Lung (tissue), 12 donors: ENCODE results near the gene XRCC4. TPM values are rescaled to one million over a fixed set of nuclear protein-coding genes. Genes with fewer than 3 reads are reported as not detected.

Experiments used
- ATAC-seq: fragments of 200-7000 bp; cut with Tn5 transposase; one replicate; pipeline ENCODE4 v1.9.1; 2020; ENCODE audit warnings: moderate number of reproducible peaks; ENCODE audit not compliant: insufficient read depth, low FRiP score
- DNase-seq, 3 donors: peaks; one replicate each; pipeline ENCODE4 v3.0.0-alpha.2; 2013 to 2017
- H3K27ac ChIP-seq, 2 donors: one replicate each; pipeline ENCODE4 v1.5.1; 2013; ENCODE audit warnings: mild to moderate bottlenecking in 2 of 2, moderate library complexity in 2 of 2, control low read depth in 1 of 2, inconsistent platforms in 1 of 2, low read depth in 1 of 2, low read length in 1 of 2
- H3K27me3 ChIP-seq, 3 donors: one replicate each; pipeline ENCODE4 v1.5.1; 2013; ENCODE audit warnings: low read length in 2 of 3; ENCODE audit not compliant: control insufficient read depth in 3 of 3, insufficient read depth in 3 of 3
- H3K36me3 ChIP-seq, 4 donors: one replicate each; pipeline ENCODE4 v1.5.1; 2013; ENCODE audit warnings: low read length in 4 of 4, mild to moderate bottlenecking in 1 of 4, moderate library complexity in 1 of 4; ENCODE audit not compliant: control insufficient read depth in 4 of 4, insufficient read depth in 4 of 4
- H3K4me1 ChIP-seq, 5 donors: one replicate each; pipeline ENCODE4 v1.5.1; 2013; ENCODE audit warnings: low read length in 5 of 5, mild to moderate bottlenecking in 2 of 5, moderate library complexity in 1 of 5; ENCODE audit not compliant: control insufficient read depth in 5 of 5, insufficient read depth in 5 of 5
- H3K4me3 ChIP-seq: one replicate; pipeline ENCODE4 v1.5.1; 2013; ENCODE audit warnings: mild to moderate bottlenecking, control low read depth, moderate library complexity
- H3K9ac ChIP-seq, 2 donors: one replicate each; pipeline ENCODE4 v1.5.1; 2013; ENCODE audit warnings: low read length in 2 of 2, control low read depth in 1 of 2; ENCODE audit not compliant: insufficient read depth in 1 of 2
- H3K9me3 ChIP-seq, 4 donors: one replicate each; pipeline ENCODE4 v1.5.1; 2013; ENCODE audit warnings: low read length in 3 of 4, mild to moderate bottlenecking in 1 of 4, moderate library complexity in 1 of 4; ENCODE audit not compliant: control insufficient read depth in 4 of 4, insufficient read depth in 3 of 4
- CTCF ChIP-seq: IDR thresholded peaks from 2 replicates; pipeline ENCODE4 v1.5.1; 2012; ENCODE audit warnings: mild to moderate bottlenecking; ENCODE audit errors: control extremely low read depth, extremely low read depth
- WGBS, 2 donors: extraction: QIAGEN DNeasy Blood & Tissue Kit; methylation state at CpG; one replicate each; pipeline ENCODE4 v1.1.7; 2013; 5-methylcytosine and 5-hydroxymethylcytosine counted together
- polyA plus RNA-seq, 2 donors: library from polyadenylated mRNA; stranded (reverse); fragments of 200-250 nt; gene quantifications; one replicate each; pipeline ENCODE4 v1.2.1, GENCODE V29; 2013
- total RNA-seq, 2 donors: library from RNA; depleted of rRNA in 1 of 2; stranded (reverse); fragments of >200 nt in 1 of 2; gene quantifications; one replicate each; pipeline ENCODE4 v1.2.1, GENCODE V29; 2014 to 2021
- donor health status: control.
- donor health status: control.
- donor health status: Bipolar disorder and iron deficiency.
- donor health status: healthy.
- donor health status: DM: yes; HTN: yes; CAD: no.

The XRCC4 gene
- total and polyA plus RNA-seq, 4 donors = 3.8 to 10.7 (median 8.4) TPM

GRCh38 chr5:83392766-83393503 is 315.6 kb downstream of the XRCC4 start:
- WGBS, 2 donors = 91 to 94% methylated on average over 9 of the region's 9 CpGs
- no peak overlapping the region for H3K9ac ChIP-seq

GRCh38 chr5:83393504-83393866 is 316.1 kb downstream of the XRCC4 start:
- no peak for ATAC-seq
- no peak for TF ChIP-seq CTCF
- Histone ChIP-seq H3K27me3 (no peaks in the 10 kb centered on the region), H3K4me3 (no peak overlapping the region), H3K9me3 (no peaks in the 10 kb centered on the region), H3K36me3 (no peaks in the 10 kb centered on the region), H3K4me1 (peaks cover 0 to 10% (median 0%) of the 10 kb centered on the region in 5 donors), H3K9ac (no peak overlapping the region), H3K27ac (no peak overlapping the region)
- WGBS, 2 donors = 96 to 100% methylated on average over 1 of the region's 1 CpG
- DNase-seq = no peak

More at GRCh38 chr5:83392766-83393503, 315.6 kb downstream of the XRCC4 start:
- no peak for ATAC-seq
- DNase-seq = no peak
- no peak overlapping the region for H3K27ac ChIP-seq
- no peaks in the 10 kb centered on the region for H3K9me3 ChIP-seq
- no peaks in the 10 kb centered on the region for H3K36me3 ChIP-seq
- H3K4me1 ChIP-seq = peaks cover 0 to 16% (median 0%) of the 10 kb centered on the region in 5 donors
- no peak overlapping the region for H3K4me3 ChIP-seq
- no peaks in the 10 kb centered on the region for H3K27me3 ChIP-seq
- TF ChIP-seq CTCF = no peak

GRCh38 chr5:83394190-83394589 is 316.8 kb downstream of the XRCC4 start:
- WGBS, 2 donors = 90 to 94% methylated on average over 2 of the region's 2 CpGs
- Histone ChIP-seq H3K4me3 (no peak overlapping the region), H3K27me3 (no peaks in the 10 kb centered on the region), H3K27ac (no peak overlapping the region), H3K4me1 (peaks cover 0 to 5% (median 0%) of the 10 kb centered on the region in 5 donors), H3K9me3 (no peaks in the 10 kb centered on the region), H3K36me3 (no peaks in the 10 kb centered on the region), H3K9ac (no peak overlapping the region)
- DNase-seq (no peak), ATAC-seq (no peak)
- TF ChIP-seq CTCF = no peak
